Activated CD4-positive, alpha-beta T cell treated with anti-CD3 and anti-CD28 coated beads, Interleukin-2, amount 10 ng/mL, durations not matched to agents 7 days and 5 days (primary cell): Measurements from ENCODE around the gene MAP2K1. TPM values are rescaled to one million over a fixed set of nuclear protein-coding genes. Genes with fewer than 3 reads are reported as not detected.
"Not testable (repeated sequence)": the region's sequence is repeated elsewhere in the genome, so short reads cannot be mapped to it uniquely, and the experiment has no call there.

ENCODE experiments used
- CTCF ChIA-PET: fragments of 350-600 bp; sonication (Branson Sonifier 250); formaldehyde crosslinking; loops from one replicate; lab custom pipeline; 2021; ENCODE audit warnings: antibody characterized with exemption; lab: Charles Lee
- POLR2A ChIA-PET: fragments of 350-600 bp; sonication (Branson Sonifier 250); formaldehyde crosslinking; loops from one replicate; lab custom pipeline; 2021; ENCODE audit warnings: antibody characterized with exemption; lab: Charles Lee
- DNase-seq: peaks from one replicate; pipeline ENCODE4 v3.0.0-alpha.2; 2020
- H3K27ac Mint-ChIP-seq: one replicate; pipeline ENCODE4 v1.8.0; 2021; ENCODE audit warnings: mild to moderate bottlenecking, moderate library complexity, mixed read lengths
- H3K27me3 Mint-ChIP-seq: one replicate; pipeline ENCODE4 v1.8.0; 2021; ENCODE audit warnings: mixed read lengths
- H3K36me3 Mint-ChIP-seq: one replicate; pipeline ENCODE4 v1.8.0; 2021; ENCODE audit warnings: low read depth, mixed read lengths
- H3K4me1 Mint-ChIP-seq: one replicate; pipeline ENCODE4 v1.8.0; 2021; ENCODE audit warnings: mixed read lengths
- H3K4me3 Mint-ChIP-seq: one replicate; pipeline ENCODE4 v1.8.0; 2021; ENCODE audit warnings: mild to moderate bottlenecking, moderate library complexity, mixed read lengths
- H3K9me3 Mint-ChIP-seq: one replicate; pipeline ENCODE4 v1.8.0; 2021; ENCODE audit warnings: mixed read lengths
- total RNA-seq, 2 experiments: library from RNA; stranded (reverse); gene quantifications; one replicate each; pipeline ENCODE4 v1.2.3, GENCODE V29; 2021

Gene MAP2K1
- 10 to 100 TPM; 72.1 to 83.0 TPM for total RNA-seq

DNA sequence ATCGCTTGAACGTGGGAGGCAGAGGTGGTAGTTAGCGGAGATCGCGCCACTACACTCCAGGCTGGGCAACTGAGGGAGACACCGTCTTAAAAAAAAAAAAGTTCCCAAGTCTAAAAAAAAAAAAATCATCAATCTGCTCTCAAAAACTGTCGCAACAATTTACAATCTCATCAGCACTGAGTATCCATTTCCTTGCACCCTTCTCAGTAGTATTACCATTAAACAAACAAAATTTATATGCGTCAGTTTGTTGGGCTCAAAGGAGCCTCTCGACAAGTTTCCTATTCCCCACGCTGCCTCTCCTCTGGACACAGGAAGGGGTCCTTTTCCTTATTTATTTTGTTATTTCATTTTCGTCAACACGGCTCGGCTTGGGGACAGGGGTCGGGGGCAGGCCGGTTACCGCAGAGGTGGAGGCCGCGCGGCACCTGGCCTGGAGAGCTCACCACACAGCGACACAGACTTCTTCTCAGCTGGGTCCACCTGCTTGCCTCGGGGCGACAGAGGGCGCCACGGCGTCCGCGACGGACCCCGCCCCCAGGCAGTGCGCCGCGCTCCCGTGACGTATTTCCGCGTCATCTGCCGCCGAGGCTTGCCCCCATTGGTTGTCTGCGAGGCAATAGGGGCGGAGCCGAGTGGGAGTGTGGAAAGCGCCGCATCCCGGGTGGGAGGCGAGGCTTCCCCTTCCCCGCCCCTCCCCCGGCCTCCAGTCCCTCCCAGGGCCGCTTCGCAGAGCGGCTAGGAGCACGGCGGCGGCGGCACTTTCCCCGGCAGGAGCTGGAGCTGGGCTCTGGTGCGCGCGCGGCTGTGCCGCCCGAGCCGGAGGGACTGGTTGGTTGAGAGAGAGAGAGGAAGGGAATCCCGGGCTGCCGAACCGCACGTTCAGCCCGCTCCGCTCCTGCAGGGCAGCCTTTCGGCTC lies at the start of gene MAP2K1:
TSS of gene MAP2K1 (plus strand) at position 709 of the 920 bp plus-strand sequence. CDS start 436 bp downstream, outside the sequence.
- H3K27me3 Mint-ChIP-seq = no peaks in the 10 kb centered on the region
- peak within 1 kb of the TSS; percentile 95 for H3K4me3 Mint-ChIP-seq
- CTCF ChIA-PET = interaction anchor here (0.6 to 5.9 kb wide), 14 partner anchors 8 to 112 kb away, joined by 3 to 35 read pairs (median 4); partner anchors contain the start of genes SNAPC5 and TIPIN
- DNase-seq = peak; percentile 99
- peaks cover 45% of the 10 kb centered on the region for H3K4me1 Mint-ChIP-seq
- H3K36me3 Mint-ChIP-seq = peaks cover 22% of the 10 kb centered on the region
- POLR2A ChIA-PET = interaction anchor here (0.5 to 1.7 kb wide), 3 partner anchors 31 to 111 kb away, joined by 4 to 8 read pairs (median 6); partner anchors contain the start of gene SNAPC5
- H3K27ac Mint-ChIP-seq = peak within 1 kb of the TSS; percentile 99
- H3K9me3 Mint-ChIP-seq = no peaks in the 10 kb centered on the region

- H3K4me1 Mint-ChIP-seq = not testable (repeated sequence)
- peaks cover 35% of the 10 kb centered on the region for H3K36me3 Mint-ChIP-seq
- CTCF ChIA-PET = interaction anchor here (0.6 to 1.0 kb wide), 2 partner anchors 109 to 405 kb away, joined by 3 to 4 read pairs; no protein-coding TSS in a partner anchor
Measured at GRCh38 chr15:66348530-66348929, 38.2 kb upstream of the MAP2K1 start.

GRCh38 chr15:66356077-66356358 lies 30.7 kb upstream of the MAP2K1 start:
- peak overlapping the region; percentile 98 for H3K27ac Mint-ChIP-seq
- no peaks in the 10 kb centered on the region for H3K27me3 Mint-ChIP-seq
- H3K4me1 Mint-ChIP-seq = peaks cover 35% of the 10 kb centered on the region
- peaks cover 19% of the 10 kb centered on the region for H3K36me3 Mint-ChIP-seq
- peak overlapping the region; percentile 95 for H3K4me3 Mint-ChIP-seq
- DNase-seq = no peak
- CTCF ChIA-PET = interaction anchor here (4.8 to 5.1 kb wide), 2 partner anchors 31 to 142 kb away, joined by 18 to 21 read pairs; partner anchors contain the start of genes MAP2K1 and SNAPC5
- no peaks in the 10 kb centered on the region for H3K9me3 Mint-ChIP-seq
- POLR2A ChIA-PET = interaction anchor here (1.3 kb wide), 2 partner anchors 13 to 30 kb away, joined by 3 to 4 read pairs; no protein-coding TSS in a partner anchor

More at GRCh38 chr15:66348530-66348929, 38.2 kb upstream of the MAP2K1 start:
- H3K4me3 Mint-ChIP-seq, DNase-seq, POLR2A ChIA-PET, H3K9me3 Mint-ChIP-seq, H3K27me3 Mint-ChIP-seq, H3K27ac Mint-ChIP-seq: not testable (repeated sequence)

DNA sequence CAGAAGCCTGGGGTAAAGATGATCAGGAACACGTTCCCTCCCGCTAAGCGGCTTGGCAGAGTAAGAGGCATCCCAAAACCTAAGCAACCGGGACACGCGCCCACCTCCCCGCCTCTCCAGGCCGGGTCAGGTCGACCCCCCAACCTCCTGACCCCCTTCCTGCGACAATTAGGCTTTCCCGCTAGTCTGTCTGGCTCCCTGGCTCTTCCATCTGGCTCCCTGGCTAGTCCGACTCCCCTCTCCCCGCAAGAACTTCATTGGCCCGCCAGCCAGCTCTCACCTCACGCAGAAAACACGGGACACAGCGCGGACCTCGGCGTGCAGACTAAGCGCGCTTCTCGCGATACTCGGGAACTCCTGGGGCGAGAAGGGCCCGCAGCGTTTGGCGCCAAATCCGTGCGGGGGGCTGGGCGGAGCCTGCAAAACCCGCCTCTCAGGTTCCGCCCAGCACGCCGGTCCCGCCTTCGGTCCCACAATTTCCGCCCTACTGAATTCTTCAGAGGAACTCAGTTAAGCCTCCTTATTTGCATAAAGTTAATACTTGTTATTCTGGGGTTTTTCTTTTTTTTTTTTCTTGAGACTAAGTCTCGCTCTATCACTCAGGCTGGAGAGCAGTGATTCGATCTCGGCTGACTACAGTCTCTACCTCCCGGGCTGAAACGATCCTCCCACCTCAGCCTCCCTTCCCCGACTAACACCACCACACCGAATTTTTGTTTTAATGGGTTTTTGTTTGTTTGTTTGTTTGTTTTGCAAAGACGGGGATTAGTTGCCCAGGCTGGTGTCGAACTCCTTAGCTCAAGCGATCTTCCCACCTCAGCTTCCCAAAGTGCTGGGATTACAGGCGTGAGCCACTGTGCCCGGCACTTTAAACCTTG lies 30.1 kb upstream of the MAP2K1 start, which contains the start of gene TIPIN:
TSS of gene TIPIN (minus strand) at position 327 of the 878 bp plus-strand sequence. CDS start 3,738 bp downstream, outside the sequence.
- H3K4me3 Mint-ChIP-seq = peak within 1 kb of the TSS; percentile 95
- DNase-seq = peak; percentile 99
- peaks cover 35% of the 10 kb centered on the region for H3K4me1 Mint-ChIP-seq
- H3K27me3 Mint-ChIP-seq = no peaks in the 10 kb centered on the region
- POLR2A ChIA-PET = interaction anchor here (1.3 kb wide), 2 partner anchors 12 to 30 kb away, joined by 3 to 4 read pairs; no protein-coding TSS in a partner anchor
- peaks cover 19% of the 10 kb centered on the region for H3K36me3 Mint-ChIP-seq
- H3K27ac Mint-ChIP-seq = peak within 1 kb of the TSS; percentile 98
- no peaks in the 10 kb centered on the region for H3K9me3 Mint-ChIP-seq
- CTCF ChIA-PET = interaction anchor here (1.0 to 5.1 kb wide), 3 partner anchors 13 to 142 kb away, joined by 3 to 21 read pairs (median 18); partner anchors contain the start of genes MAP2K1 and SNAPC5

DNA sequence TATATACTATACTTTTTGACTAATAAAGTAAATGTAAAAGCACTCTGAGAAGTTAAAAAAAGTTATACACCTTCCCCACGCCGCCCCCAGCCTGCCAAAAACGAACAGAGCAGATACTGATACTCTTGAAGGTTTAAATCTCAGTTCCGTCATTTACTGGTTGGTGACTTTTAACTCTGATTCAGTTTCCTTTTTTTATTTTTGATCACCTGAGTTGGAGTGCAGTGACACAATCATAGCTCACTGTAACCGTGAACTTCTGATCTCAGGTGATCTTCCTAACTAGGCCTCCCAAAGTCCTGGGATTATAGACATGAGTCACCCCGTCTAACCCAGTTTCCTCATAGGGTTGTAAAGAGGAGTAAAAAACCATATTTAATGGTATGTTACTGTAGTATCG lies 27.0 kb upstream of the MAP2K1 start:
- ChIA-PET POLR2A (no interaction called here), CTCF (no interaction called here)
- no peak overlapping the region for H3K27ac Mint-ChIP-seq

GRCh38 chr15:66361745-66362460 lies 24.8 kb upstream of the MAP2K1 start:
- DNase-seq, H3K4me1 Mint-ChIP-seq, H3K9me3 Mint-ChIP-seq, H3K27ac Mint-ChIP-seq, H3K4me3 Mint-ChIP-seq, H3K27me3 Mint-ChIP-seq, POLR2A ChIA-PET, H3K36me3 Mint-ChIP-seq: not testable (repeated sequence)
- CTCF ChIA-PET = interaction anchor here (1.6 kb wide), 1 partner anchor 10 kb away, joined by 3 read pairs; no protein-coding TSS in a partner anchor

More for the DNA sequence above, 27.0 kb upstream of the MAP2K1 start:
- H3K4me3 Mint-ChIP-seq = no peak overlapping the region
- DNase-seq = no peak
- H3K36me3 Mint-ChIP-seq = peaks cover 5% of the 10 kb centered on the region
- no peaks in the 10 kb centered on the region for H3K27me3 Mint-ChIP-seq
- no peaks in the 10 kb centered on the region for H3K9me3 Mint-ChIP-seq
- peaks cover 17% of the 10 kb centered on the region for H3K4me1 Mint-ChIP-seq

DNA sequence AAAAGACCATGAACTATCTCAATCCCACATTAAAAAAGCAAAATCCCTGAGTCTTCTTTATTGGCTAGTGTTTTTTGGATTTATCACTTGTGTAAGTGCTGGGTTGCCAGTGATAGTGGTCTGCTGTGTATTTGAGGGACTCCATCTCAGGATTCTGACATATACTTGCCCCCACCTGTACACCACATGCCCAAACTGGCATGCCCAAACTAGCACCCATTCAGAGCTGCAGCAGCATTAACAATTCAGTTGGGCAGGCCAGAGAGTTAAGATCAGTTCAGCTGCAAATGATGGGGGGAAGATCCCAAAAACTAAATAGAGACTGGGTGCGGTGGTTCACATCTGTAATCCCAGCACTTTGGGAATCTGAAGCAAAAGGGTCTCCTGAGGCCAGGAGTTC lies 23.9 kb upstream of the MAP2K1 start:
- no peaks in the 10 kb centered on the region for H3K4me1 Mint-ChIP-seq
- no peaks in the 10 kb centered on the region for H3K36me3 Mint-ChIP-seq
- ChIA-PET POLR2A (no interaction called here), CTCF (interaction anchor here (1.6 kb wide), 1 partner anchor 9 kb away, joined by 3 read pairs; no protein-coding TSS in a partner anchor)
- H3K9me3 Mint-ChIP-seq = no peaks in the 10 kb centered on the region
- no peak overlapping the region for H3K4me3 Mint-ChIP-seq
- no peaks in the 10 kb centered on the region for H3K27me3 Mint-ChIP-seq
- no peak for DNase-seq
- no peak overlapping the region for H3K27ac Mint-ChIP-seq

GRCh38 chr15:66364944-66365528 lies 21.7 kb upstream of the MAP2K1 start:
- Mint-ChIP-seq H3K36me3 (no peaks in the 10 kb centered on the region), H3K27ac (no peak overlapping the region), H3K27me3 (no peaks in the 10 kb centered on the region), H3K4me3 (no peak overlapping the region), H3K4me1 (peaks cover 7% of the 10 kb centered on the region), H3K9me3 (no peaks in the 10 kb centered on the region)
- ChIA-PET CTCF (no interaction called here), POLR2A (no interaction called here)
- DNase-seq = no peak

- Mint-ChIP-seq H3K27me3 (no peaks in the 10 kb centered on the region), H3K4me1 (peaks cover 23% of the 10 kb centered on the region), H3K36me3 (peaks cover 2% of the 10 kb centered on the region), H3K27ac (peak overlapping the region; percentile 90), H3K4me3 (peak overlapping the region; percentile 51), H3K9me3 (peaks cover 3% of the 10 kb centered on the region)
- POLR2A ChIA-PET = interaction anchor here (1.4 kb wide), 1 partner anchor 13 kb away, joined by 3 read pairs; the partner anchor contains the start of gene TIPIN
- CTCF ChIA-PET = interaction anchor here (0.7 to 3.0 kb wide), 4 partner anchors 13 to 129 kb away, joined by 3 to 11 read pairs (median 4); partner anchors contain the start of genes MAP2K1, SNAPC5 and TIPIN
- peak; percentile 44 for DNase-seq
Measured at GRCh38 chr15:66369773-66370651, 16.7 kb upstream of the MAP2K1 start.

- Mint-ChIP-seq H3K4me1 (peaks cover 23% of the 10 kb centered on the region), H3K9me3 (peaks cover 3% of the 10 kb centered on the region), H3K27ac (no peak overlapping the region), H3K27me3 (no peaks in the 10 kb centered on the region), H3K4me3 (no peak overlapping the region), H3K36me3 (peaks cover 2% of the 10 kb centered on the region)
- no peak for DNase-seq
- CTCF ChIA-PET = no interaction called here
- POLR2A ChIA-PET = no interaction called here
Measured at GRCh38 chr15:66374179-66374578, 12.5 kb upstream of the MAP2K1 start.
